Aorta (tissue), 5 donors: ENCODE data around the gene ZNF800. TPM values are rescaled to one million over a fixed set of nuclear protein-coding genes. Genes with fewer than 3 reads are reported as not detected.

Experiments used
- ATAC-seq: fragments of 200-7000 bp; cut with Tn5 transposase; one replicate; pipeline ENCODE4 v1.9.1; 2022; ENCODE audit warnings: moderate library complexity; ENCODE audit not compliant: low FRiP score
- DNase-seq, 2 donors: peaks; one replicate each; pipeline ENCODE4 v3.0.0-alpha.2; 2020
- H3K27ac ChIP-seq, 2 donors: one replicate each; pipeline ENCODE4 v1.5.1; 2013; ENCODE audit warnings: low read length in 2 of 2, mild to moderate bottlenecking in 2 of 2, moderate library complexity in 2 of 2, control low read depth in 1 of 2, inconsistent platforms in 1 of 2, low read depth in 1 of 2
- H3K27me3 ChIP-seq, 2 donors: one replicate each; pipeline ENCODE4 v1.6.1; 2013; ENCODE audit warnings: control low read depth in 1 of 2, low read length in 1 of 2, mild to moderate bottlenecking in 1 of 2, moderate library complexity in 1 of 2; ENCODE audit not compliant: insufficient read depth in 2 of 2, control insufficient read depth in 1 of 2
- H3K36me3 ChIP-seq, 2 donors: one replicate each; pipeline ENCODE4 v1.6.1; 2013; ENCODE audit warnings: control low read depth in 1 of 2, low read length in 1 of 2, mild to moderate bottlenecking in 1 of 2; ENCODE audit not compliant: insufficient read depth in 2 of 2, control insufficient read depth in 1 of 2
- H3K4me1 ChIP-seq, 2 donors: one replicate each; pipeline ENCODE4 v1.6.1; 2013; ENCODE audit warnings: low read length in 2 of 2, control low read depth in 1 of 2, mild to moderate bottlenecking in 1 of 2, moderate library complexity in 1 of 2; ENCODE audit not compliant: insufficient read depth in 2 of 2, control insufficient read depth in 1 of 2
- H3K4me3 ChIP-seq, 2 donors: one replicate each; pipeline ENCODE4 v1.5.1; 2013; ENCODE audit warnings: low read length in 2 of 2, control low read depth in 1 of 2, mild to moderate bottlenecking in 1 of 2
- H3K9me3 ChIP-seq: one replicate; pipeline ENCODE4 v1.6.1; 2013; ENCODE audit warnings: mild to moderate bottlenecking, low read length; ENCODE audit not compliant: control insufficient read depth
- WGBS, 2 donors: extraction: QIAGEN DNeasy Blood & Tissue Kit; methylation state at CpG; one replicate each; pipeline ENCODE4 v1.1.7; 2013; 5-methylcytosine and 5-hydroxymethylcytosine counted together
- intact Hi-C, 2 donors: fragments of 100-400 bp; cut with DNase I; formaldehyde crosslinking; loops; one replicate each; pipeline versions ENCODE4 v1.14.2 to v1.15.0; 2022
- polyA plus RNA-seq, 2 donors: library from polyadenylated mRNA; stranded (reverse); fragments of 200-250 nt; gene quantifications; one replicate each; pipeline ENCODE4 v1.2.3, GENCODE V29; 2013
- total RNA-seq, 2 donors: library from RNA; stranded (reverse); fragmentation: NEBNext Ultra II Directional; extraction: Animal tissue kit (Norgen Biotek cat#: 25700); gene quantifications; one replicate each; pipeline ENCODE4 v1.2.1, GENCODE V29; 2021
- donor health status: healthy with polysubstance abuse.
- donor health status: Bipolar disorder and iron deficiency.
- donor health status: DM: no; HTN: no; CAD: no.
- donor health status: DM: no; HTN: no; CAD: no.
- donor health status: DM: yes; HTN: yes; CAD: no.

ZNF800 gene
- total and polyA plus RNA-seq, 4 donors = 3.4 to 46.8 (median 23.8) TPM

GRCh38 chr7:127365957-127366315, 26.6 kb downstream of the ZNF800 start:
- H3K36me3 ChIP-seq = peaks cover 1 to 2% of the 10 kb centered on the region in 2 donors
- no peak for ATAC-seq
- 85 to 92% methylated on average over 2 of the region's 2 CpGs for WGBS, 2 donors

GRCh38 chr7:127365164-127365956, 27.1 kb downstream of the ZNF800 start:
- no peak for DNase-seq
- 80 to 90% methylated on average over 5 of the region's 5 CpGs for WGBS, 2 donors

More at GRCh38 chr7:127365957-127366315, 26.6 kb downstream of the ZNF800 start:
- no peak for DNase-seq
- no peaks in the 10 kb centered on the region for H3K4me1 ChIP-seq
- no peaks in the 10 kb centered on the region for H3K9me3 ChIP-seq
- intact Hi-C loops = no loop called here
- H3K27me3 ChIP-seq = no peaks in the 10 kb centered on the region
- H3K4me3 ChIP-seq = no peak overlapping the region
- H3K27ac ChIP-seq = no peak overlapping the region

GRCh38 chr7:127362364-127363027, 30.0 kb downstream of the ZNF800 start:
- intact Hi-C loops = no loop called here
- H3K4me3 ChIP-seq = no peak overlapping the region
- no peak for DNase-seq
- WGBS, 2 donors = 83 to 87% methylated on average over 4 of the region's 4 CpGs
- H3K27me3 ChIP-seq = no peaks in the 10 kb centered on the region
- no peak for ATAC-seq
- H3K9me3 ChIP-seq = no peaks in the 10 kb centered on the region
- H3K27ac ChIP-seq = no peak overlapping the region
- no peaks in the 10 kb centered on the region for H3K4me1 ChIP-seq
- peaks cover 3 to 4% of the 10 kb centered on the region in 2 donors for H3K36me3 ChIP-seq

More at GRCh38 chr7:127365164-127365956, 27.1 kb downstream of the ZNF800 start:
- Histone ChIP-seq H3K27ac (no peak overlapping the region), H3K4me3 (no peak overlapping the region), H3K36me3 (peaks cover 3 to 4% of the 10 kb centered on the region in 2 donors), H3K27me3 (no peaks in the 10 kb centered on the region), H3K9me3 (no peaks in the 10 kb centered on the region), H3K4me1 (no peaks in the 10 kb centered on the region)
- no peak for ATAC-seq
- intact Hi-C loops = no loop called here

- ATAC-seq (no peak), DNase-seq (no peak)
- intact Hi-C loops = no loop called here
- Histone ChIP-seq H3K4me1 (no peaks in the 10 kb centered on the region), H3K27ac (no peak overlapping the region), H3K36me3 (peaks cover 3 to 4% of the 10 kb centered on the region in 2 donors), H3K9me3 (no peaks in the 10 kb centered on the region), H3K27me3 (no peaks in the 10 kb centered on the region), H3K4me3 (no peak overlapping the region)
- 82% methylated on average over 1 of the region's 1 CpG for WGBS, 2 donors
Measured at GRCh38 chr7:127361736-127362135, 30.8 kb downstream of the ZNF800 start.

- intact Hi-C loops = no loop called here
- Histone ChIP-seq H3K27ac (no peak overlapping the region), H3K36me3 (peaks cover 3 to 4% of the 10 kb centered on the region in 2 donors), H3K9me3 (no peaks in the 10 kb centered on the region), H3K4me3 (no peak overlapping the region), H3K4me1 (no peaks in the 10 kb centered on the region), H3K27me3 (no peaks in the 10 kb centered on the region)
- 96 to 97% methylated on average over 1 of the region's 1 CpG for WGBS, 2 donors
- ATAC-seq (no peak), DNase-seq (no peak)
Measured at GRCh38 chr7:127359011-127359410, 33.5 kb downstream of the ZNF800 start.

GRCh38 chr7:127353897-127354296, 38.6 kb downstream of the ZNF800 start:
- H3K4me3 ChIP-seq = no peak overlapping the region
- DNase-seq (no peak), ATAC-seq (no peak)
- intact Hi-C loops = no loop called here
- no peaks in the 10 kb centered on the region for H3K4me1 ChIP-seq
- H3K27ac ChIP-seq = no peak overlapping the region
- H3K9me3 ChIP-seq = no peaks in the 10 kb centered on the region
- H3K27me3 ChIP-seq = no peaks in the 10 kb centered on the region
- no peaks in the 10 kb centered on the region for H3K36me3 ChIP-seq

- 60 to 71% methylated on average over 3 of the region's 3 CpGs for WGBS, 2 donors
- H3K4me3 ChIP-seq = no peak overlapping the region
- H3K27ac ChIP-seq = no peak overlapping the region
- ATAC-seq (no peak), DNase-seq (no peak)
- H3K4me1 ChIP-seq = no peaks in the 10 kb centered on the region
- no peaks in the 10 kb centered on the region for H3K27me3 ChIP-seq
- H3K36me3 ChIP-seq = no peaks in the 10 kb centered on the region
- no peaks in the 10 kb centered on the region for H3K9me3 ChIP-seq
- intact Hi-C loops = no loop called here
Measured at GRCh38 chr7:127350586-127350985, 41.9 kb downstream of the ZNF800 start.

- Histone ChIP-seq H3K27me3 (no peaks in the 10 kb centered on the region), H3K4me3 (no peak overlapping the region), H3K36me3 (no peaks in the 10 kb centered on the region), H3K27ac (no peak overlapping the region), H3K4me1 (no peaks in the 10 kb centered on the region), H3K9me3 (no peaks in the 10 kb centered on the region)
- ATAC-seq (no peak), DNase-seq (no peak)
- 89% methylated on average over 7 of the region's 7 CpGs for WGBS, 2 donors
- intact Hi-C loops = no loop called here
Measured at GRCh38 chr7:127349881-127350280, 42.6 kb downstream of the ZNF800 start.

GRCh38 chr7:127348247-127348631, 44.3 kb downstream of the ZNF800 start:
- Histone ChIP-seq H3K27ac (no peak overlapping the region), H3K4me3 (peak overlapping the region in 1 of 2 donors; percentile 21), H3K4me1 (no peaks in the 10 kb centered on the region), H3K36me3 (no peaks in the 10 kb centered on the region), H3K9me3 (no peaks in the 10 kb centered on the region), H3K27me3 (no peaks in the 10 kb centered on the region)
- DNase-seq (no peak), ATAC-seq (no peak)
- WGBS, 2 donors = 97% methylated on average over 3 of the region's 3 CpGs
- intact Hi-C loops = no loop called here
